ES-I3 (cell line): Measurements from ENCODE around the gene PIK3R6.

Source experiments
- H3K36me3 ChIP-seq: 2 replicates; pipeline ENCODE4 v1.6.1; 2013; ENCODE audit warnings: mild to moderate bottlenecking, low read length, control low read depth, moderate library complexity; ENCODE audit not compliant: insufficient read depth
- H3K4me1 ChIP-seq: 2 replicates; pipeline ENCODE4 v1.6.1; 2013; ENCODE audit warnings: mild to moderate bottlenecking, control low read depth, low read length; ENCODE audit not compliant: insufficient read depth
- H3K9ac ChIP-seq: 2 replicates; pipeline ENCODE4 v1.6.1; 2013; ENCODE audit warnings: low read depth, mild to moderate bottlenecking, low read length, moderate library complexity
- H3K9me3 ChIP-seq: 2 replicates; pipeline ENCODE4 v1.6.1; 2013; ENCODE audit warnings: mild to moderate bottlenecking, low read length, moderate library complexity; ENCODE audit not compliant: control insufficient read depth, insufficient read depth

PIK3R6 gene

GRCh38 chr17:8867361-8867981, at the start of gene PIK3R6:
TSS of gene PIK3R6 (minus strand) at chr17:8867674. CDS start at chr17:8849794, 17,880 bp downstream.
- Histone ChIP-seq H3K9me3 (no peaks in the 10 kb centered on the region), H3K4me1 (0 out of 2 replicates have a peak, but pooled peaks cover 5% of the 10 kb centered on the region), H3K36me3 (no peaks in the 10 kb centered on the region), H3K9ac (no peak within 1 kb of the TSS)

GRCh38 chr17:8916466-8916865, 49.0 kb upstream of the PIK3R6 start:
- Histone ChIP-seq H3K9me3 (peaks cover 3% of the 10 kb centered on the region; the same call in 1 of the 2 replicates), H3K4me1 (peaks cover 6% of the 10 kb centered on the region; the same call in 1 of the 2 replicates), H3K9ac (no peak overlapping the region), H3K36me3 (no peaks in the 10 kb centered on the region)

- H3K4me1 ChIP-seq: peaks cover 6% of the 10 kb centered on the region; the same call in 1 of the 2 replicates
- peaks cover 3% of the 10 kb centered on the region; the same call in 1 of the 2 replicates for H3K9me3 ChIP-seq
- no peak overlapping the region for H3K9ac ChIP-seq
- no peaks in the 10 kb centered on the region for H3K36me3 ChIP-seq
These were observed 47.1 kb upstream of the PIK3R6 start for GRCh38 chr17:8914554-8914953.

- Histone ChIP-seq H3K9ac (no peak overlapping the region), H3K9me3 (peaks cover 3% of the 10 kb centered on the region; the same call in 1 of the 2 replicates), H3K36me3 (no peaks in the 10 kb centered on the region), H3K4me1 (peaks cover 6% of the 10 kb centered on the region; the same call in 1 of the 2 replicates)
These were observed 46.4 kb upstream of the PIK3R6 start for GRCh38 chr17:8913879-8914278.

GRCh38 chr17:8913091-8913490, 45.6 kb upstream of the PIK3R6 start:
- no peaks in the 10 kb centered on the region for H3K36me3 ChIP-seq
- H3K9me3 ChIP-seq: no peaks in the 10 kb centered on the region
- no peak overlapping the region for H3K9ac ChIP-seq
- H3K4me1 ChIP-seq: peaks cover 6% of the 10 kb centered on the region; the same call in 1 of the 2 replicates

- Histone ChIP-seq H3K4me1 (peaks cover 6% of the 10 kb centered on the region; the same call in 1 of the 2 replicates), H3K9ac (no peak overlapping the region), H3K9me3 (no peaks in the 10 kb centered on the region), H3K36me3 (no peaks in the 10 kb centered on the region)
These were observed 44.9 kb upstream of the PIK3R6 start for GRCh38 chr17:8912084-8912981.

GRCh38 chr17:8910969-8911604, 43.6 kb upstream of the PIK3R6 start:
- no peaks in the 10 kb centered on the region for H3K9me3 ChIP-seq
- H3K4me1 ChIP-seq: peaks cover 3% of the 10 kb centered on the region; the same call in 1 of the 2 replicates
- H3K36me3 ChIP-seq: no peaks in the 10 kb centered on the region

GRCh38 chr17:8909586-8910270, 42.3 kb upstream of the PIK3R6 start:
- Histone ChIP-seq H3K9me3 (no peaks in the 10 kb centered on the region), H3K4me1 (no peaks in the 10 kb centered on the region), H3K36me3 (no peaks in the 10 kb centered on the region), H3K9ac (no peak overlapping the region)

More at GRCh38 chr17:8910969-8911604, 43.6 kb upstream of the PIK3R6 start:
- H3K9ac ChIP-seq: no peak overlapping the region

- Histone ChIP-seq H3K9ac (no peak overlapping the region), H3K9me3 (no peaks in the 10 kb centered on the region), H3K36me3 (no peaks in the 10 kb centered on the region), H3K4me1 (peaks cover 10% of the 10 kb centered on the region)
These were observed 37.9 kb upstream of the PIK3R6 start for GRCh38 chr17:8905331-8905730.

GRCh38 chr17:8904686-8905085, 37.2 kb upstream of the PIK3R6 start:
- peaks cover 12% of the 10 kb centered on the region for H3K4me1 ChIP-seq
- H3K36me3 ChIP-seq: no peaks in the 10 kb centered on the region
- no peaks in the 10 kb centered on the region for H3K9me3 ChIP-seq
- no peak overlapping the region for H3K9ac ChIP-seq

- Histone ChIP-seq H3K9ac (no peak overlapping the region), H3K36me3 (no peaks in the 10 kb centered on the region), H3K4me1 (peaks cover 12% of the 10 kb centered on the region), H3K9me3 (no peaks in the 10 kb centered on the region)
These were observed 36.7 kb upstream of the PIK3R6 start for GRCh38 chr17:8904201-8904600.

- Histone ChIP-seq H3K36me3 (no peaks in the 10 kb centered on the region), H3K4me1 (peaks cover 12% of the 10 kb centered on the region), H3K9me3 (no peaks in the 10 kb centered on the region), H3K9ac (no peak overlapping the region)
These were observed 33.4 kb upstream of the PIK3R6 start for GRCh38 chr17:8900626-8901585.

GRCh38 chr17:8900207-8900606, 32.7 kb upstream of the PIK3R6 start:
- no peaks in the 10 kb centered on the region for H3K36me3 ChIP-seq
- no peaks in the 10 kb centered on the region for H3K9me3 ChIP-seq
- H3K9ac ChIP-seq: no peak overlapping the region
- peaks cover 12% of the 10 kb centered on the region for H3K4me1 ChIP-seq
